T47D (cell line): Measurements from ENCODE around the gene DIPK1A.
A peak's percentile ranks its signal among the peaks of the same experiment; 100 is the strongest.

Source experiments
- DNase-seq, 2 experiments: peaks; one replicate each; pipeline versions ENCODE4 v3.0.0 to v3.0.0-alpha.2; 2011 to 2012; ENCODE audit warnings: low read depth in 1 of 2, low spot score in 1 of 2
- JUND ChIP-seq: IDR thresholded peaks from 2 replicates; pipeline ENCODE4 v1.6.1; 2012; ENCODE audit warnings: low read depth
- in situ Hi-C: cut with HindIII; loops from 2 replicates; pipeline ENCODE4 v1.10.0; 2016; ENCODE audit warnings: low sequenced_read_pairs, low pct_unique_long_range_greater_than_20kb

Gene DIPK1A

DNA sequence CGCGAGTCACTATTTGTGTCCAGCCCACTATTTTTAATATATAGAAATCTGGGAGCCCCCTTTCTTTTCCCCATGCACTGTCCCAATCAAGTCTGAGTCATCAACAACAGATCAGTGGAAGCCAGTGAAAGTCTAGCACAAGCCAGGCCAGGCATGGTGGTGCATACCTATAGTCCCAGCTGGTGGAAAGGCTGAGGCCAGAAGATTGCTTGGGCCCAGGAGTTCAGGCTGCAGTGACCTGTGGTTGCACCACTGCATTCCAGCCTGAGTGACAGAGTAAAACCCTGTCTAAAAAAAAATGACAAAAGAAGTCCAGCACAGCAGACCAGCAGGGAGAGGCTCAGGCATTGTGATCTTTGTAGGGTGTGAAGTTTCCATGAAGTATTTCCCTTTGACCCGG, 138.4 kb downstream of the DIPK1A start:
- in situ Hi-C loops, result no loop called here
- TF ChIP-seq JUND, result no peak
- DNase-seq, result peak in 1 of 2 experiments; percentile 37

DNA sequence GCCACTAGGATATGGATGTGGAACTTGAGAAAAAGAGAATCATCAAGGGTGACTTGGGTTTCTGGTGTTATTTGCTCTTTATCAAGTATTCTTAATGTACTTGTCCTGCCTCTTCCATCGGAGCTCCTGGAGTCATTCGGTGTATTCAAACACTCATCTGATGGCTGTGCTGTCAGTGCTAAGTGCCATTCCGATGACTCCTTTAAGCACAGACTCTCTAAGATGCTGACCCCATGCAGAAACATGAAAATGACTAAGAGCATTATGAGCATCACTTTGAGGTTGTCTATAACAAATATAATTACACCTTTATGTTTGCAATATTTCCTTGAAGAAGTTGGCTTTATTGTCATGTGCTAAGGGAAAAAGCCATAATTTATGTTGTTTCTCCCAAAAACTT, 140.7 kb downstream of the DIPK1A start:
- in situ Hi-C loops, result no loop called here

DNA sequence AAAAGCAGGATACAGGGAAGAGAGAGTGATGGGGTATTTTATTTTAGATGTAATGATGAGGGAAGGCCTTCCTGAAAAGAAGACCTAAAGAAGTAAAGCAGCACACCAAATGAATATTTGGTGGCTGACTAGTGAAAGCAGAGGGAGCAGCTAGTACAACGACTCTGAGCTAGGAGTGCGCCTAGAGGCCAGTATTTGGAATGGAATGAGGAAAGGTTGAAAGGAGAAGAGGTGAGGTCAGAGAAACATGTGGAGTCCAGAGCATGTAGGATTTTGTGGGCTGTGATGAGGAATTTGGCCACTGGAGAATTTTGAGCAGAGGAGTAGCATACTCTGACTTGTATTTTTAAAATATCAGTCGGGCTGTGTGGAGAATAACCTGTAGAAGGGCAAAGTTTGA, 141.2 kb downstream of the DIPK1A start:
- peak in 1 of 2 experiments; percentile 62 for DNase-seq
- in situ Hi-C loops, result no loop called here
- no peak for TF ChIP-seq JUND

More for the DNA sequence above, 140.7 kb downstream of the DIPK1A start:
- TF ChIP-seq JUND, result no peak
- no peak for DNase-seq

DNA sequence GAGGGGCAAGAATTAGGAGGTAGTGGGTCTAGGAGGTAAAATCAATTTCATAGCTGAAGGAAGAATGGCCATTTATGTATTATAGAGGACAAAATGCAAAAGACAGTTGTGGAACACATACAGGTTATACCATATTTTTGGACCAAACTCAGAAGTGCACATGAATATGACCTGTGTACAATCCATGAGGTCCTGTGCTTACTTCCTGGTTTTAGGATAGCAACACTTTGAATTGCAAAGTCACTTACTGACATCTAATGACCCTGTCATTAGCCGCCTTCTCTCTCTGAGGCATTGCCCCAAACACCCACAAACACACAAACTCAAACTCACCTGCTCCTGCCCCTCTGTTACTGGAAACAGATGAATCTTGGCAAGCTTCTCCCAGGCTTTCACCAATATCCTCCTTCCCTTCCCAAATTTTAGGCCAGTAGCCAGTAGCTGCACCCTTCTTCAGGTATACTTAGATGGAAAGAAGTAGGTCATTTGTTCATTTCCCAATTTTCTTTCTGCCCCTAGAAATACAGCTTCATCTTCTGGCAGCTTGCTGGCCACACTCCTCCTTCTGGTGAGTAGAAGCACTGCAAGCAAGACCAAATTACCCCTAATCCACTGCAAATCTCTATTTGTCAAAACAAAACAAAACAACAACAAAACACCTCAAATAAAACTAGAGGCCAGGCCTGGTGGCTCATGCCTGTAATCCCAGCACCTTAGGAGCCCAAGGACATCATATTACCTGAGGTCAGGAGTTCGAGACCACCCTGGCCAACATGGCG, 143.1 kb downstream of the DIPK1A start:
- no peak for TF ChIP-seq JUND
- DNase-seq, result no peak
- in situ Hi-C loops, result no loop called here

DNA sequence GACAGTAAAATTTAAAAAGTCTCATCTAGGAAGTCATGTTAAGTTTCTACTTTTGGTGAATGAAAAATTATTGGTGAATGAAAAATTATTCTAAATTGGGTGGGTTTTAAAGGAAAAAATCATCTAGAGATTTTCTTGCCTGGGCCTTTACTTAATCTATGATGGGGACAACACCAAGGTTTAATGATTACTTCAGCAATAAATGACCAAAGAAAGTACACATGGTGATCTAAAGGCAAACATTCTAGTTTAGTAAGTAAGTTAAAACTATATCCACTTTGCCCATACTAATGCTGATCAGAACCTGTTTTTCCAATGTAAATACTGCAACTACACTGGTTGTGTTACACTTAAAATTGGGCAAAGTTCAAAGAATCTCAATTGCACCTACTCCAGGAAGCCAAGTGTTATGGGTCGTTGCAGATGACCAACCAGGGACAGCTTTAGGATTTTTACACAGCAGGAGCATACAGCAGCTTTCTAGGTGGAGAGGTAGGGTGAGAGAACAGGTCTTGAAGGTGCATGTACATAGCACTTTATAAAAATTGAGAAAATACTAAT, 144.0 kb downstream of the DIPK1A start:
- no peak for DNase-seq
- in situ Hi-C loops, result no loop called here
- no peak for TF ChIP-seq JUND

DNA sequence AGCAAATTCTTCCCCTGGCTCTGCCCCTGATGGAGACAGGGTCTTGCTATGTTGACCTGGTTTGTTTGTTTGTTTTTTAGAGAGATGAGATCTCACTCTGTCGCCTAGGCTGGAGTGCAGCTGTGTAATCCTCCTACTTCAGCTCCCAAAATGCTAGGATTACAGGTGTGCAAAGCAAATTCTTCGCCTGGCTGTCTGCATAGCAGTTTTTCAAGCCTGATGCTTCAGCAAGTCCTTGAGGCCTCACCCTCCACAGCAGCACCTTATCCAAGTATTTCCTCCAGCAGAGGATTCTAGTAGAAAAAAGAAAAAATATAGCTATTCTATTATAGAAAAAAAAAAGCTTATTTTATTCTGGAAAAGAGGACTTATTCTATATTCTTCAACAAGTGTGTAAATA, 144.5 kb downstream of the DIPK1A start:
- in situ Hi-C loops, result no loop called here
- no peak for DNase-seq
- no peak for TF ChIP-seq JUND

DNA sequence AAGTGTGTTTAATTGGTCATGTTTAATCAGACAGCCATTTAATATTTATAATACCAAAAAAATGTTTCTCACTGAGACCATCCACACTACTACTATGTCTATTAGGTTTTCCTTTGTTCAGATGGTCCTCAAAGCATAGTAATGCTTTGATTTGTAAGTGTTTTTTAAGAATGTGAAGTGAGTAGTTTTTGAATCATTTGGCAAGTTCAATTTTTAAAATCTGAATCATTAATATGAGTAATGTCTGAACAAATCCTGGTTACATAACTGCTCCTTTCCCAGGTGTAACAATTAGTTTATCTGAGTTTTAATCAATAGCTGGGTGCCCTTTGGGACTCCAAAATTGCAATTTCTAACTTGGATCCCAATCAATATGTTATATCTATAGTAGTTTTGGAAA, 152.9 kb downstream of the DIPK1A start:
- TF ChIP-seq JUND, result no peak

DNA sequence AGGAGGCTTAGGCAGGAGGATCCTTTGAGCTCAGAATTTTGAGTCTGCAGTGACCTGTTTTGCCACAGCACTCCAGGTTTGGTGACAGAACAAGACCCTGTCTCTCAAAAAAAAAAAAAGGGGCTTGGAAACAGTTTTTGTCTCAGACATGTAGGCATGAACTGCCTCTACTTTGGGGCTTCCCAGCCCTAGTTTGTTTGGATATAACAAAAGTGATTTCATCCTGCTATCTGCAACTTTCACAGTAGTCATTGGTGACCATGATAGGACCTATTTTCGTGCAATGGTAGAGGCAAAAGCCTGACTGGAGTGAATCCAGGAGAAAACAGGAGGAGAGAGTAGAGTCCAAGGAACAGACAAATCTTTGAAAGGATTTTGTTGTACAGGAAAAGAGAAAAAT, 156.0 kb downstream of the DIPK1A start:
- no peak for TF ChIP-seq JUND
- DNase-seq, result no peak
- in situ Hi-C loops, result no loop called here

More for the DNA sequence above, 152.9 kb downstream of the DIPK1A start:
- in situ Hi-C loops, result no loop called here
- DNase-seq, result no peak

DNA sequence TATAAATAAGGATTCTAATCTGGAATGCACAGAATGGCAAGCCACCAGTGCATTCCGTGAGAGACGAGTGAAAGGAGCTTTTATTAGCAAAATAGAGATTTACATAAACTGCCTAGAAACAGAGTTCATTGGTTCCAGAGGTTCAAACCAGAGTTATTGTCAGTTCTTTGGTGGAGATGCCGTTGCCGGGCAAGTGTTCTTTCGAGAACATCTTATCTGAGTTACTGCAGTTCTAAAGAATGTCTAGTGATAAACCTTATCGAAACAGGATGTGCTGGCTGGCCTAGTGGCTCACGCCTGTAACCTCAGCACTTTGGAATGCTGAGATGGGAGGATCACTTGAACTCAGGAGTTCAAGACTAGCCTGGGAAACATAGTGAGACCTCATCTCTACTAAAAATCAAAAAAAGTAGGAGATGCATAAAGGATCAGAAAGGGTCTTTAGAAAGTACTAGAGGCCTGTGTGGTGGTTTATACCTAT, 156.5 kb downstream of the DIPK1A start:
- DNase-seq, result peak; percentile 43 to 79
- no peak for TF ChIP-seq JUND
- in situ Hi-C loops, result no loop called here

DNA sequence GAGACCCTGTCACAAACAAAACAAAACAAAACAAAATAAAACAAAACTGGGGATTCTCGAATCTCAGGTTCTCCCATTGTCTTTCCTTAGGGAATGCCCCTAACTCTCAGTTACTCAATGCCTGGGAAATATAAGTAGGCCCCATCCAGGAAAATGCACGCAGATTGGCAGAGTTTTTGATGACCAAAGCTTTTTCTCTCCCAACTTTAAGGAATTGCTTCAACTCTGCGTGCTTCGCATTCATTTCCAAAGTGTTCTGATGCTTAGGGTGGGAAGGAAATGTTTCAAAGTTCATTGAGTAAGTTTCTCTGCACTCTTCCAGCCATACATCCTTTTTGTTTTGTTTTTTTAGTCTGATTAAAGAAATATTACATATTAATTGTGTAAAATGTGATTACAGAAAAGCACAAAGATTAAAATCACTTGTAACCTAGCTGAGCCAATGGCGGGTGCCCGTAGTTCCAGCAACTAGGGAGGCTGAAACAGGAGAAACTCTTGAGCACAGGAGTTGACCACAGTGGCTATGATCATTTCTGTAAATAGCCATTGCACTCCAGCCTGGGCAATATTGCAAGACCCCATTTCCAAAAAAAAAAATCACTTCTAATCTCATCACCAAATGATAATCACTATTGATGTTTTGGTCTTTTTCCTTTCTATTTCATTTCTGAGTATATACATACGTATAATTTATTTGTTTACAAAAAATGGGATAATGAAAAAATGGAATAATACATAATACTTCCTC, 157.9 kb downstream of the DIPK1A start:
- in situ Hi-C loops, result no loop called here
- no peak for DNase-seq
- no peak for TF ChIP-seq JUND

DNA sequence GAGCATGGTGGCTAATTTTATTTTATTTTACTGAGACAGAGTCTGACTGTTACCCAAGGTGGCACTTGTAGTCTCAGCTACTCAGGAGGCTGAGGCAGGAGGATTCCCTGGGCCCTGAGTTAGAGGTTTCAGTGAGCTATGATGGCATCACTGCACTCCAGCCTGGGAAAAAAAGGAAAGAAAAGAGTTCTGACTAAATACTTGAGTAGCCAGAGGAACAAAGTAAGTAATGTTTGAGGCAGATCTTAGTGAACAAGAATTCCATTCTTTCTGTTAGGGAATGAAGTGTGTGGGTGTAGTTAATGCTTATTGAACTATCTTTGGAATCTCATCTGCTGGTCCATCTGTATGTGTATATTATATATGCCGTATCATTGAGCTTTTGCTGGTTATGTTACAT, 163.3 kb downstream of the DIPK1A start:
- in situ Hi-C loops, result no loop called here
- no peak for DNase-seq
- TF ChIP-seq JUND, result no peak

DNA sequence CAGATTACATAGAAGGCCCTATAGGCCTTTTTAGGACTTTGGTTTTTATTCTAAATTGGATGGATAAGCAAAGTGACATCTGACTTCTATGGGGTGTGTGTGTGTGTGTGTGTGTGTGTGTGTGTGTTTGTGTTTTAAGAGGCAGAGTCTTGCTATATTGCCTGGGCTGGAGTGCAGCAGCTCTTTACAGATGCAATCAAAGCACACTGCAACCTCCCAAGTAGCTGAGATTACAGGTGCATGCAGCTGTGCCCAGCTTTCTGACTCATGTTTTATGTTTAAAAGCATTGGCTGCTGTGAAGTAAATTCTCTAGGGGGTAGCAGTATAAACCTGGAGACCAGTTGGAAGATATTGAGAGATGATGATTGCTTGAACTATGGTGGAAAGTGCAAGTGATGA, 164.0 kb downstream of the DIPK1A start:
- in situ Hi-C loops, result no loop called here
- TF ChIP-seq JUND, result no peak

DNA sequence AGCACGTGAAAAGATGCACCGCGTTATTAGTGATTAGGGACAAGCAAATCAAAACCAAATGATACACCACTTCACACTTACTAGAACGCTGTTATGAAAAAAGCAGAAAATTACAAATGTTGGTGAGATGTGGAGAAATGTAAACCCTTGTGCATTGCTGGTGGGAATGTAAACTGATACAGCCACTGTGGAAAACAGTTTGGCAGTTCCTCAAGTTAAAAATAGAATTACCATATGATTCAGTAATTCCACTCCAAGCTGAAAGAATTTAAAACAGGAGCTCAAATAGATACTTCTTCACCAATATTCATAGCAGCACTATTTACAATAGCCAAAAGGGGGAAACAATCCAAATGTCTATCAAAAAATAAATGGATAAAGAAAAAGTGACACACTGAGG, 166.1 kb downstream of the DIPK1A start:
- no peak for DNase-seq
- no peak for TF ChIP-seq JUND
- in situ Hi-C loops, result no loop called here

More for the DNA sequence above, 164.0 kb downstream of the DIPK1A start:
- DNase-seq, result no peak
